ENCODE measurements around the gene PIN4. TPM values are rescaled to one million over a fixed set of nuclear protein-coding genes. Genes with fewer than 3 reads are reported as not detected.

PIN4 gene
- total and polyA plus RNA-seq, 2 of the 8 experiments (the other 6 are each of a cell fraction or from before 2014, with no cell fraction given) = 4.8 to 9.4 TPM

GRCh38 chrX:72182924-72183323 lies 1.4 kb downstream of the PIN4 start:
- Histone ChIP-seq H2BK15ac (ENCODE audit: low read length) (no peak overlapping the region), H3K56ac (replicated peaks; ENCODE audit: insufficient read length, low read depth, low read length) (no peak overlapping the region), H2BK20ac (ENCODE audit: low read length) (no peak overlapping the region), H3K79me1 (ENCODE audit: low read depth, low read length) (peaks cover 3% of the 10 kb centered on the region), H2BK12ac (ENCODE audit: low read depth, low read length) (no peak overlapping the region), H4K91ac (replicated peaks; ENCODE audit: insufficient read length, low read length) (no peak overlapping the region), H3K79me2 (ENCODE audit: control insufficient read depth in 1 of 2, insufficient read depth in 2 of 2, low read length in 2 of 2) (peaks cover 0 to 16% of the 10 kb centered on the region in 2 experiments; a peak in 3 of 4 replicates), H3K9ac (replicated peaks in 1 of 4; ENCODE audit: extremely low read depth in 1 of 4, low read depth in 3 of 4, low read length in 3 of 4) (no peak overlapping the region; a peak in 1 of 7 replicates), H3K4ac (replicated peaks; ENCODE audit: insufficient read length, low read depth, low read length) (no peak overlapping the region), H3K18ac (ENCODE audit: extremely low read depth, low read length) (no peak overlapping the region), H3K36me3 (ENCODE audit: control insufficient read depth in 2 of 4, insufficient read depth in 4 of 4, low read length in 3 of 4) (peaks cover 0 to 7% (median 0%) of the 10 kb centered on the region in 4 experiments; a peak in 1 of 8 replicates), H3K14ac (ENCODE audit: insufficient read length) (no peak overlapping the region), H3K4me1 (replicated peaks in 1 of 4; ENCODE audit: control insufficient read depth in 3 of 4, insufficient read depth in 4 of 4, low read length in 3 of 4) (peaks cover 0 to 5% (median 0%) of the 10 kb centered on the region in 4 experiments; a peak in 1 of 7 replicates), H4K8ac (ENCODE audit: extremely low read depth, insufficient read depth, low read length) (no peak overlapping the region), H2AFZ (ENCODE audit: low read length) (no peak overlapping the region), H2BK5ac (ENCODE audit: low read depth, low read length) (no peak overlapping the region), H4K5ac (ENCODE audit: insufficient read length, low read depth, low read length) (no peak overlapping the region), H3K9me3 (ENCODE audit: insufficient read depth in 2 of 2, low read depth in 1 of 2, low read length in 1 of 2) (0 out of 4 replicates have a peak, but pooled peaks cover 0 to under 1% of the 10 kb centered on the region in 2 experiments), H3K27ac (ENCODE audit: low read depth, low read length) (no peak overlapping the region), H3K4me2 (ENCODE audit: insufficient read depth in 1 of 2, low read depth in 2 of 2, low read length in 2 of 2) (peak overlapping the region; percentile 46 to 63; a peak in 3 of 4 replicates), H4K20me1 (replicated peaks in 1 of 2; ENCODE audit: control insufficient read depth in 1 of 2, insufficient read depth in 2 of 2, low read length in 2 of 2) (no peaks in the 10 kb centered on the region), H2BK120ac (replicated peaks; ENCODE audit: low read depth, low read length) (no peak overlapping the region), H3K4me3 (ENCODE audit: extremely low read depth in 1 of 4, insufficient read depth in 2 of 4, low read depth in 3 of 4, low read length in 4 of 4) (peak overlapping the region in 1 of 4 experiments; percentile 95; a peak in 2 of 8 replicates), H3K23me2 (ENCODE audit: low read depth, low read length) (no peaks in the 10 kb centered on the region), H3K27me3 (replicated peaks in 1 of 4; ENCODE audit: control insufficient read depth in 3 of 4, extremely low read depth in 1 of 4, insufficient read depth in 3 of 4, low read length in 3 of 4) (no peaks in the 10 kb centered on the region), H3K23ac (ENCODE audit: insufficient read length) (no peak overlapping the region), H2AK5ac (ENCODE audit: low read depth, low read length) (no peak overlapping the region)
- TF ChIP-seq CEBPB (IDR thresholded peaks at IDR 0.05; ENCODE audit: low read depth, low read length) = no peak
- no peak for TF ChIP-seq TEAD4 (IDR thresholded peaks at IDR 0.05; ENCODE audit: low read depth, low read length)
- TF ChIP-seq EGR1 (IDR thresholded peaks at IDR 0.05; ENCODE audit: borderline replicate concordance, low read depth, low read length) = no peak
- no peak for TF ChIP-seq HDAC2 (IDR thresholded peaks at IDR 0.05; ENCODE audit: borderline replicate concordance in 1 of 2, low read depth in 2 of 2, low read length in 2 of 2)
- TF ChIP-seq USF2 (IDR thresholded peaks at IDR 0.05; ENCODE audit: low read length) = no peak
- TF ChIP-seq FOSL1 (IDR thresholded peaks at IDR 0.05; ENCODE audit: insufficient read depth, low read depth, low read length) = no peak
- no peak for TF ChIP-seq RFX5 (IDR thresholded peaks at IDR 0.05; ENCODE audit: borderline replicate concordance, low read depth, low read length)
- no peak for TF ChIP-seq TBP (IDR thresholded peaks at IDR 0.05; ENCODE audit: low read depth, low read length)
- no peak for TF ChIP-seq SP4 (IDR thresholded peaks at IDR 0.05; ENCODE audit: low read length)
- no peak for TF ChIP-seq SP1 (IDR thresholded peaks at IDR 0.05; ENCODE audit: low read depth, low read length)
- TF ChIP-seq KDM5A (IDR thresholded peaks at IDR 0.05; ENCODE audit: low read length) = no peak
- TF ChIP-seq MAFK (IDR thresholded peaks at IDR 0.05; ENCODE audit: low read depth, low read length) = no peak
- TF ChIP-seq POLR2A (IDR thresholded peaks at IDR 0.05; ENCODE audit: control extremely low read depth in 1 of 2, low read depth in 2 of 2, low read length in 2 of 2) = no peak
- TF ChIP-seq PHF8 (conservative IDR thresholded peaks at IDR 0.05; ENCODE audit: low read depth, low read length) = no peak
- CTCF ChIA-PET (ENCODE audit: partially characterized antibody) = interaction anchor here (1.5 kb wide), 1 partner anchor 30 kb away, joined by 3 read pairs; no protein-coding TSS in a partner anchor
- FAIRE-seq (no peak), DNase-seq (ENCODE audit: low read depth in 1 of 2, low spot score in 2 of 2) (no peak)
- no CpG with 5 or more reads among the region's 2 CpGs for WGBS, 2 experiments (ENCODE audit: extremely low coverage in 1 of 2, insufficient coverage in 1 of 2, insufficient read length in 1 of 2, insufficient replicate concordance in 2 of 2, low coverage in 1 of 2, low lambda C conversion rate in 2 of 2, missing lambda C conversion rate in 1 of 2)
- POLR2A ChIA-PET (ENCODE audit: partially characterized antibody) = interaction anchor here (2.2 kb wide), 2 partner anchors 19 to 20 kb away, joined by 6 to 13 read pairs; no protein-coding TSS in a partner anchor

All from H1 (cell line).